Parathyroid adenoma (tissue), 2 donors: Measurements from ENCODE around the gene PCDH17.

Experiments used
- H2AFZ ChIP-seq: fragments of 300-600 bp; sonication (generic); one replicate; pipeline ENCODE4 v1.7.0; 2017; ENCODE audit warnings: antibody characterized with exemption, mild to moderate bottlenecking
- H3K27ac ChIP-seq: fragments of 300-600 bp; sonication (generic); one replicate; pipeline ENCODE4 v1.7.0; 2017
- H3K27me3 ChIP-seq: fragments of 300-600 bp; sonication (generic); one replicate; pipeline ENCODE4 v1.7.0; 2017; ENCODE audit warnings: low read length; ENCODE audit not compliant: control insufficient read depth, insufficient read depth
- H3K36me3 ChIP-seq: fragments of 300-600 bp; sonication (generic); one replicate; pipeline ENCODE4 v1.7.0; 2017; ENCODE audit warnings: low read length; ENCODE audit not compliant: control insufficient read depth, insufficient read depth
- H3K4me1 ChIP-seq: fragments of 300-600 bp; sonication (generic); one replicate; pipeline ENCODE4 v1.7.0; 2017; ENCODE audit warnings: control low read depth
- H3K4me2 ChIP-seq: fragments of 300-600 bp; sonication (generic); one replicate; pipeline ENCODE4 v1.7.0; 2017; ENCODE audit warnings: low read length
- H3K4me3 ChIP-seq: fragments of 300-600 bp; sonication (generic); one replicate; pipeline ENCODE4 v1.7.0; 2017; ENCODE audit warnings: low read depth, low read length
- H3K79me2 ChIP-seq: fragments of 300-600 bp; sonication (generic); one replicate; pipeline ENCODE4 v1.7.0; 2017; ENCODE audit warnings: control low read depth
- H3K9ac ChIP-seq: fragments of 300-600 bp; sonication (generic); one replicate; pipeline ENCODE4 v1.7.0; 2017; ENCODE audit warnings: mild to moderate bottlenecking
- H3K9me3 ChIP-seq: fragments of 300-600 bp; sonication (generic); one replicate; pipeline ENCODE4 v1.7.0; 2017; ENCODE audit warnings: low read length; ENCODE audit not compliant: control insufficient read depth
- CTCF ChIP-seq: fragments of 300-600 bp; sonication (generic); IDR thresholded peaks from one replicate; pipeline ENCODE4 v1.7.0; 2017; ENCODE audit warnings: antibody characterized with exemption, mild to moderate bottlenecking
- donor health status: primary hyperparathyroidism.

Gene PCDH17

GRCh38 chr13:57635541-57636085 lies 4.1 kb downstream of the PCDH17 start:
- Histone ChIP-seq H3K27ac (no peak overlapping the region), H3K9me3 (no peaks in the 10 kb centered on the region), H3K27me3 (no peaks in the 10 kb centered on the region), H3K4me1 (no peaks in the 10 kb centered on the region), H3K4me3 (no peak overlapping the region), H3K79me2 (no peaks in the 10 kb centered on the region), H2AFZ (no peak overlapping the region), H3K36me3 (no peaks in the 10 kb centered on the region), H3K4me2 (no peak overlapping the region), H3K9ac (no peak overlapping the region)
- no peak for TF ChIP-seq CTCF

GRCh38 chr13:57636816-57637215 lies 5.3 kb downstream of the PCDH17 start:
- H3K4me3 ChIP-seq = no peak overlapping the region
- H3K4me1 ChIP-seq = no peaks in the 10 kb centered on the region
- TF ChIP-seq CTCF = no peak
- no peak overlapping the region for H3K4me2 ChIP-seq
- no peaks in the 10 kb centered on the region for H3K9me3 ChIP-seq
- H2AFZ ChIP-seq = no peak overlapping the region
- H3K79me2 ChIP-seq = no peaks in the 10 kb centered on the region
- no peak overlapping the region for H3K9ac ChIP-seq
- no peaks in the 10 kb centered on the region for H3K27me3 ChIP-seq
- H3K27ac ChIP-seq = no peak overlapping the region
- H3K36me3 ChIP-seq = no peaks in the 10 kb centered on the region

GRCh38 chr13:57637515-57637914 lies 6.0 kb downstream of the PCDH17 start:
- Histone ChIP-seq H3K4me3 (no peak overlapping the region), H3K4me1 (no peaks in the 10 kb centered on the region), H2AFZ (no peak overlapping the region), H3K9me3 (no peaks in the 10 kb centered on the region), H3K27me3 (no peaks in the 10 kb centered on the region), H3K9ac (no peak overlapping the region), H3K79me2 (no peaks in the 10 kb centered on the region), H3K4me2 (no peak overlapping the region), H3K27ac (no peak overlapping the region), H3K36me3 (no peaks in the 10 kb centered on the region)
- TF ChIP-seq CTCF = no peak

- H3K27me3 ChIP-seq = no peaks in the 10 kb centered on the region
- H3K4me2 ChIP-seq = no peak overlapping the region
- H3K9me3 ChIP-seq = no peaks in the 10 kb centered on the region
- no peak overlapping the region for H3K9ac ChIP-seq
- H3K4me3 ChIP-seq = no peak overlapping the region
- H3K79me2 ChIP-seq = no peaks in the 10 kb centered on the region
- no peaks in the 10 kb centered on the region for H3K4me1 ChIP-seq
- no peak for TF ChIP-seq CTCF
- no peaks in the 10 kb centered on the region for H3K36me3 ChIP-seq
- H2AFZ ChIP-seq = no peak overlapping the region
- no peak overlapping the region for H3K27ac ChIP-seq
Measured at GRCh38 chr13:57638186-57638890, 6.8 kb downstream of the PCDH17 start.

GRCh38 chr13:57640607-57641006 lies 9.1 kb downstream of the PCDH17 start:
- no peaks in the 10 kb centered on the region for H3K4me1 ChIP-seq
- no peak overlapping the region for H3K27ac ChIP-seq
- no peak for TF ChIP-seq CTCF
- H3K27me3 ChIP-seq = no peaks in the 10 kb centered on the region
- no peak overlapping the region for H2AFZ ChIP-seq
- H3K36me3 ChIP-seq = no peaks in the 10 kb centered on the region
- no peaks in the 10 kb centered on the region for H3K79me2 ChIP-seq
- no peak overlapping the region for H3K4me3 ChIP-seq
- H3K9ac ChIP-seq = no peak overlapping the region
- H3K4me2 ChIP-seq = no peak overlapping the region
- no peaks in the 10 kb centered on the region for H3K9me3 ChIP-seq
